HG03045 (cell line): Measurements from ENCODE around the gene GNAL.
"Not testable (repeated sequence)": the region's sequence is repeated elsewhere in the genome, so short reads cannot be mapped to it uniquely, and the experiment has no call there.

ENCODE experiments used
- ATAC-seq: cut with Tn5 transposase; IDR thresholded peaks from one replicate; pipeline ENCODE4 v1.9.1; 2021; ENCODE audit warnings: mild to moderate bottlenecking, moderate library complexity; ENCODE audit not compliant: unreplicated experiment

Gene GNAL

DNA sequence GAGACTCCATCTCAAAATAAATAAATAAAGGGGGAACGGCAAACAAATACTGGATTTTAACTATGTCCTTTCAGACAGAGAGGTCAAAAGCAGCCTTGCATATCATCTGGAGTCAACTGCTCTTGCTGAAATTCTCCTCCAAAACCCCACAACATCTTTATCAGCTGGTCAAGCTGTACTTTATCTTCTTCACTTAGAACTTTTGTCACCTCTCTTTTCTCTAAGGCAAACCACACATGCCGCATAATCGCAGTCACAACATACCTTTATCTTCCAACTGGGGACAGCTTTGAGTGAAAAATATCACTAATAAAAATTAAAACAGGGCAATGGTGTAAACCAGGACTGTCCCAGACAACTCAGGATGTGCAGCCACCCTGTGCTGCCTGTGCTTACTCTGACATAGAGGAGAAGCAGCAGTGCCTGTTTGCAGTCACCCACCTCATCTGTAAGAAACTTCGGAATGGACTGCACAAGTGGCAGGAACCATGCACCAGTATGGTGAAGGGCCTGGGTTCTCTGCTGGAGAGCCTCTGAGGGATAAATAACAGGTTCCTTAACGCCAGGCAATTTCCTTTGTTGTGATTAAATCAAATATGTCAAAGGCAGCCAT, 212.9 kb downstream of the GNAL start:
- no peak for ATAC-seq

DNA sequence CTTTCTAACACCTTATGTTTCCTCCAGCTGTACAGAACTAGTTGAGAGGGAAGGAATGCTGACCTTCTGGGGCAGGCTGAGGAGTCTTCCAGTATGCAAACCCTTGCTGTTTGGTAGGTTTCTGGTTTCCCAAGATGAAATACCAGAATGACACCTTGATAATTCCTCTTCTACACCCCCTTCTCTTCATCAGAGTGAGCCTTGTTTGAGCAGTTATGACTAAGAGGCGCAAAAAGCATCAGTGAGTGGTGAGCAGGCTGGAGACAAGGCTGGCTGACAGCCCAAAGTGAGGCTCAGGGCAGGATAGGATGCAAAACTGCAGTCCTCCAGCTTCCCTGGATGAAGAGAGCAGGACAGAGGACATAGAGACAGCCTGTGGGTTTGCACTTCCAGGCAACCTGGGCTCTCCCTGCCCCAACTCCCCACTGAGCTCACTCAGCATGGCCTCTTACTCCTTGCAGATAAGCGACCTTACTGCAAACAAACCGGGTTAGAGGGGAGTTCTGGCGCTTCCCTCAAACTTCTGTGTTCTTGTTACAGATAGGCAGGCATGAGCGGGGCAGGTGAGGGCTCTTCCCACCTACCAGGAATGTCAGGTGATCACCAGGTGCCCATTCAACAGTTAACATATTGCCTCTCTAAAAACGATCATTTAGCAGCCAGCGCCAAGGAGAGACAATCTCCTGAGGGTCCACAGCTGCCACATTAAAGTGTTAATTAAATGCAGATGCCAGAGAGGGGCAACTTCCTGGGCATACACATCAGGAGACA, 213.6 kb downstream of the GNAL start:
- no peak for ATAC-seq

DNA sequence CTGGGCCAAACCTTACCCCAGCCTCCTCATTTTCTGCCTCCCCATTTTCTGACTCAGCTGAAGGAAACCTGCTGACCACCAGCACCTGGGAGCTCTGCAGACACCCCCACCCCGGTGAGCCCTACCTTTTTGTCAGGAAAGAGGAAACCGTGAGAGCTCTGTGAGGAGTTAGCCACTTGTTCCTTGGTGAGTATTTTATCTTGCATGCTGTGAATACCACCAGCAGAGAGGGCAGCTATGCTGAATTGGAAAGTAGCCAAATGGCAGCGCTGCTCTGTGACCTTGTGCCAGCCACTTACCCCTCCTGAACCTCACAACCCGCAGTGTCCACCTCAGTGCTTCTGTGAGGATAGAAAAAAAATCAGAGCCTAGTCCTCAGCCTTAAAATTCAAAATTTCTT, 216.5 kb downstream of the GNAL start:
- ATAC-seq: no peak

DNA sequence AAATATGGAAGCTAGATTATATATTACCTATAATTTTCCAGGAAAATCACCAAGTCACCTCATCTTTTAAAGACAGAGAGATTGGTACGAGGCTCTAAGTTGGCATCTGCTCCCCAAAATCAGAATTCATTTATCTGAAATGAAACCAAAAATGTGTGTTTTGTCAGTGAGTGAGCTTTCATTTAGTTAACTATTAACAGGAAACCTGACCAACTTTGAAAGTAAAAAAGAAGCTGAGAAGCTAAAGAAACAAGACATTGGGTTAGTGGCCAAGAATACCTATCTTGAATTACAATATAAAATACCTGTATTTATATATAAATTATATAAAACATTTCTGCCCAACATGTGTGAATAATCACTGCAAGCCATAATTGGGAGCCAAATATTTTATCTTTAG, 217.1 kb downstream of the GNAL start:
- ATAC-seq: no peak

DNA sequence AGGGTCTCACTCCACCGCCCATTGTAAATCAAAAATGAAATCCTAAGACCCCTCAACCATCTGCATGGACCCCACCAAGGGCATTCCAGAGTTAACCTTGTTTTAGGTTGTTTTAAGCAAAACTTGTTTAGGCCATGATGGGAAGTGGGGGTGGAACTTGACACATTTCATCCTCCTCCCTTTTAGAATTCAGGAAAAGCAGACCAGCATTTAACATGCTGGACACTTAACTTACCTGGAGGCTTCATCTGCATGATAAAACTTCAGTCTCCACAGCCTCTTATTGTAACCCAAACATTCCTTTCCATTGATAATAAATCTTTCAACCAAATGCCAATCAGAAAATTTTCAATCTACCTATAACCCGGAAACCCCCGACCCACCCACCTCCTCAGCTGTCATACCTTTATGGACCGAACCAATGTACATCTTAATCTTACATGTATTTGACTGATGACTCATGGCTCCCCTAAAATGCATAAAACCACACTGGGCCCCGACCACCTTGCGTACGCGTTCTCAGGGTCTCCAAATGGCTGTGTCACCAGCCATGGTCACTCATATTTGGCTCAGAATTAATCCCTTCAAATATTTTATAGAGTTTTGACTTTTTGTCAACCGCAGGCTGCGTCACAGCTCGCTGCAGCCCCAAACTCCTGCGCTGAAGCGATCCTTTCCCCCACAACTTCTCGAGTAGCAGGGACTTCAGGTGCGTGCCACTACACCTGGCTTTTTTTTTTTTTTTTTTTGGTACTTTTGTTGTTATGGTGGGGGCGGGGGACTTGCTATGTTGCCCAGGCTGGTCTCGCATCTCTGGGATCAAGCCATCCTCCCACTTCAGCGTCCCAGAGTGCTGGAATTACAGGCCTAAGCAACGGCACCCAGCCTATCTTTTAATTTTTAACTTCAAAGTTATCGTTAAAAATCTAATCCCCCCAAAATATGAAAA, 218.1 kb downstream of the GNAL start:
- ATAC-seq: no peak

DNA sequence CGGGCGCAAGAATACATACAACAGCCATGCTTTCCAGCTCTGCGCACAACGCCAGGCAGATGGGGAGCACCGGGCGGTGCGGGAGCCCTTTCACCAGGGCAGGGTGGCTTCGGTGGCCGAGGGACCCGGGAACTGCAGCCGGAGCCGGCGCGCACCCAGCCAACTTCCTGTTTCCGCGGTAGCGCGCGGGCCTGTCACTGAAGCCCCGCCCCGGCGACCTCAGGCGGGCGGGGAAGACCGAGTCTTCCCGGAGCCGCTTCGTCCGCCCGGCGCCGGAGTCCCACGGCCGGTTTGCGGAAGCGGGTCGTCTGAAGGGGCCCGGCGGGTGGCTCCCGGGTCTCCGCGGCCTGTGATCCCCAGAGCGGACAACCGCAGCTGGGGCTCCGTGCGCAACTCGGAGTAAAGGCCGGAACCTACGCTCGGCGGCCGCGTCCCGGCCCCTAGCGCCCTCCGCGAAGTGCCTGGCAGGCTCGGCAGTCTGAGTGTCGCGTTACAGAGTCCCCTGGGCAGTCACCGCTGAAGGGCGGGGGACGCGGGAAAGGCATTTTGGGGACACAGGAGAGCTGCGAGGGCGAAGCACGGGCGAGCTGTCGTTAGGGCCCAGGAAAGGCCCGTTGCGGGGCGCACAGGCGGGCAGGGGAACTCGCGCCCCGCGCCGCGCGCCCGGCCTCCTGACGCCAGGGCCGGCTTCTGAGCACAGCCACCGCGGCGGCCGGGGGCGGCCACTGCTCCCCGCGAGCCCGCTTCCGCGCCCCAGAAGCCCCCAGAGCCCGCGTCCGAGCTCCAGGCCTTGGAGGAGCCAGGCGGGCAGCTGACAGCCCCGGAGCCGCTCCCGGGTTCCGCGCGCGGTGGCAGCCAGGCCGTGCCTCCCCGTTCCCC, 219.4 kb downstream of the GNAL start, which contains the start of gene MPPE1:
MPPE1 (minus strand) TSS at position 136 of the 879 bp plus-strand sequence. CDS start 11,053 bp downstream, outside the sequence.
- ATAC-seq: peak; percentile 86

DNA sequence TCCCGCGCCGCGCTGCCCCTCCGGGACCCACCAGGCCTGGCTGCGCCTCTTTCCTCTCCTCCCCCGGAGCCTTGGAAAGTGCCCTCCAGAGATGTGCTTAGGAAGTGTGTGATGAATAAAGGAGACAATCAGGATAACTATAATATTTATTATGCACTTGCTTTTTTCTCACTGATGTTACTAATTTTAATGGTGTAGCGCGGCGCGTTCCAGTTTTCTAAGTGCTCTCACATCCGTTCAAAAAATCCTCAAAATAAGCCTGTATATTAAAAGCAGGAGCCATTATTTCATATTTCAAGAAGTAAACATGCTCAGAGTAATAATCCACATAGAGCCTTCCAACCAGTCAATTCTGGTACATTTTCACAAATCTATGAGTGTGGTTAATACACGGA, 220.0 kb downstream of the GNAL start:
- ATAC-seq: no peak

DNA sequence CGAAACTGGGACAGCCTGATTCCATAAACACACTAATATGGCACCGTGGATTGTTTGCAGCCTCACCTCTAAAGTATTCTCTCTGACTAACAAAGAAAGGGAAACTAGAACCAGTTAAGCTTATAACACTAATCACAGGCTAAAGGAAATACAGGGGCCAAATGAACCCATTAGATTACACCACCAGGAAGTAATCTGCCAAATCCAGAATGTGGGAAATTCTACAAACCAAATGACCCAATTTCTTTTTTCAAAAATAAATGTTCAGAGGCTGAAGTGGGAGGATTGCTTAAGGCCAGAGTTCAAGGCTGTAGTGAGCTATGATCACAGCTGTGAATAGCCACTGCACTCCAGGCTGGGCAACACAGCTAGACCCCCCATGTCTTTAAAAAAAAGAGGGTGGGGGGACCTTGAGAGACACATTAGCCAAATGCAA, 220.5 kb downstream of the GNAL start:
- no peak for ATAC-seq

DNA sequence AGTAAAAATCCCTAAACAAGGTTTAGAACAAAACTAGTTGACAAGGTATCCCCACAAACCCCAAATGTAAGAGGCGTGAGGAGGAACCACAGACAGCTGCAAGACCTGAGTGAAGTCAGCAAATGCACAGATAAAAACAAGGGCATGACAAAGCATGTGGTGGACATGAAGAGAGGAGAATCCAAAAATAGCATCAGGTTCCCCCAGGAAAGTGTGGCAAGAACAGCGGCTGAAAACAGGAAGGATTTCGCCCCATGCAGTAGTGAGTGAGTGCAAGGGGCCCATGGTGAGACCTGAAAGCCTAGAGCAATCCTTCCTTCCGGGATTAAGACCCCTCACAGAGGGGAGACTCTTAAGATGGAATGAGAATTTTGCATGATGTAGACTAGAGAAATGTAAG, 227.8 kb downstream of the GNAL start:
- not testable (repeated sequence) for ATAC-seq

DNA sequence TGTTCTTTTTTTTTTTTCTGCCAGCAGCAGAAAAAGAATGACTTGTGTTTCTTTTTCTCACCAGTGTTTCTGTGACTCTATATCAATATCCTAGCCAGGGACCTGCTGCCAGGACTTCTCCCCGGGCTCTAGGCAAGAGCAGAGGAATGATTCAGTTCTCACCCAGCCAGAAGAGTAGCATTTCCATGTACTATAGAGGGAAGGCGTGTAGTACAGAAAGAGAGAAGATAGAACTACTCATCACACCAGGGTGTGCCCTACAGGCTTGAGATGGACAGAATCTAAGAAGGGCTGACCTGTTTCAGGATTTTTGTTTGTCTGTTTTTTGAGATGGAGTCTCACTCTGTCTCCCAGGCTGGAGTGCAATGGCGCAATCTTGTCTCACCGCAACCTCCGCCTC, 230.5 kb downstream of the GNAL start:
- not testable (repeated sequence) for ATAC-seq

DNA sequence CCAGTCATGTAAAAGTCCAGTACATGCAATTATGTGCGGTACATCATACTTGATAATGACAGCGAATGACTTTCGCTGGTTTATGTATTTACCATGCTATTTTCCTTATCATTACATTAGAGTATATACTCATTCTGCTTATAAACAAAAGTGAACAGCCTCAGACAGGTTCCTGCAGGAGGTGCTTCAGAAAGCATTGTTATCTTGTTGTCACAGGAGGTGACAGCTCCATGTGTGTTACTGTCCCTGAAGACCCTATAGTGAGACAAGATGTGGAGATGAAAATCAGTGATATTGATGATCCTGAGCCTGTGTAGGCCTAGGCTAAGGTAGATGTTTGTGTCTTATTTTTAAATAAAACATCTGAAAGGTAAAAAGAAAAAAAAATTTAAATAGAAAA, 234.4 kb downstream of the GNAL start:
- no peak for ATAC-seq

DNA sequence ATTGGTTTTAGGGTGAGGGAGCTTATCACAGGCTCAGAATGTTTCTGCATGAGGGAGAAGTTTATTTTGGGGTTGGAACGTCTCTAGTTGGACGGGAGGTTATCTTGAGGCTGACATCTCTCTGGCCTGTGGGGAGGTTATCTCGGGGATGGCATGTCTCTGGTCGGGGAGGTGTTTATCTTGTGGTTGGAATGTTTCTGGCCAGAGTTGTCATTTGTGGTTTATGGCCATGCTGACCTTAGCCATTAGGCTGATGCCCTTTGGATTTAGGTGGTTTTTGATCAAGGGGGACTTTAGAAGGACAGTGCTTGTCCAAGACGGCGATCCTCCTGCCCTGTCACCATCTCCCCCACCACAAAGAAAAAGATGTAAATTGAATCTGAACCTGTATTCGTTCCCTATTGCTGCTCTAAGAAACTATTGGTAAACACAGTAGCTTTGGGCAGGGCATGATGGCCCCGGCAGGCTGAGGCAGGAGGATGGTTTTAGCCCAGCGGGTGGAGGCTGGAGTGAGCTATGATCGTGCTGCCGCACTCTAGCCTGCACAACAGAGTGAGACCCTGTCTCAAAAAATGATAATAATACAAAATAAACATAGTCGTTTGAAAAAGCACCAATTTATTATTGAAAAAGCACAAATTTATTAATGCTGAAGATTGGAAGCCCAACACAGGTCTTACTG, 236.9 kb downstream of the GNAL start:
- ATAC-seq: no peak

DNA sequence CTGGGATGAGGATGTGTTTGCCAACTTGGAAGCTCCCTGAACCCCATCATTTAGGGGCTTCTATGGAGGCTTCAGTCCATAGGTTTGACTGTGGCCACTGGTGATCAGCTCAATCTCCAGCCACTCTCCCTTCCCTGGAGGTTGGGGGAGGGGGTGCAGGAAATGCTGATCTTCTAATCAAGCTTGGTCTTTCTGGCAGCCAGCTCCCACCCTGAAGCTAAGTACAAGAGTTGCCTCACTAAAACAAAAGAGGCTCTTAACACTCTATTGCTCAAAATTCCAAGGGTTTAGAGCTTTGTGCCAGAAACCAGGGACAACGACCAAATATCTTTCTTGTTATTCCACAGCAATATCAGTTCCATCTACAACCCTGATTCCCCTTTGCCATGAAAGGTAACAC, 238.4 kb downstream of the GNAL start:
- ATAC-seq: no peak

DNA sequence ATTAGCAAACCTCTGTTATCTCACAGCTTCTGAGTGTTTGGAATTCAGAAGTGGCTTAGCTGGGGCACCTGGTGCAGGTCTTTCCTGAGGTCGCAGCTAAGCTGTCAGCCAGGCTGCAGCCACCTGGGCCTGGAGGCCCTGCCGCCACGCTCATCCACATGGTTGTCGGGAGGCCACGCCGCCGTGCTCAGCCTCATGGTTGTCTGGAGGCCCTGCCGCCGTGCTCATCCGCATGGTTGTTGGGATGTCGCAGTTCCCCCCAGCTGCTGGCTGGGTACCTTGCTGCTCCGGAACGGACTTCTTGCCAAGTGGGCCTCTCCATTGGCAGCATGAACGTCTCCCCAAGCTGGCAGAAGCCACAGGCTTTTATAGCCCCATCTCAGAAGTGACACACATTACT, 243.3 kb downstream of the GNAL start:
- no peak for ATAC-seq
